Mesendoderm (in vitro differentiated cells): Measurements from ENCODE around the gene NACAD.

ENCODE experiments used
- DNase-seq: peaks from one replicate; pipeline ENCODE4 v3.0.0; 2013
- H2AK5ac ChIP-seq: 2 replicates; pipeline ENCODE4 v1.6.1; 2013; ENCODE audit warnings: low read length, inconsistent platforms
- H2BK120ac ChIP-seq: 2 replicates; pipeline ENCODE4 v1.6.1; 2013; ENCODE audit warnings: low read depth, mild to moderate bottlenecking, low read length, moderate library complexity, mixed read lengths
- H2BK15ac ChIP-seq: replicated peaks from 2 replicates; pipeline ENCODE4 v1.6.1; 2013; ENCODE audit warnings: low read depth, mild to moderate bottlenecking, moderate library complexity
- H2BK5ac ChIP-seq: 2 replicates; pipeline ENCODE4 v1.6.1; 2013; ENCODE audit warnings: low read length, inconsistent platforms
- H3K18ac ChIP-seq: 2 replicates; pipeline ENCODE4 v1.6.1; 2013; ENCODE audit warnings: mild to moderate bottlenecking, low read length, mixed read lengths
- H3K23ac ChIP-seq: one replicate; pipeline ENCODE4 v1.6.1; 2013; ENCODE audit warnings: low read length
- H3K27ac ChIP-seq: 2 replicates; pipeline ENCODE4 v1.5.1; 2013; ENCODE audit warnings: low read depth, mild to moderate bottlenecking, inconsistent platforms, low read length, moderate library complexity
- H3K27me3 ChIP-seq: 2 replicates; pipeline ENCODE4 v1.6.1; 2013; ENCODE audit warnings: low read length, control low read depth, mild to moderate bottlenecking, inconsistent platforms; ENCODE audit not compliant: insufficient read depth, poor library complexity
- H3K36me3 ChIP-seq: 2 replicates; pipeline ENCODE4 v1.6.1; 2013; ENCODE audit warnings: low read length, inconsistent platforms; ENCODE audit not compliant: control insufficient read depth, insufficient read depth
- H3K4ac ChIP-seq: one replicate; pipeline ENCODE4 v1.6.1; 2013; ENCODE audit warnings: low read depth, mild to moderate bottlenecking, low read length, moderate library complexity
- H3K4me1 ChIP-seq: 2 replicates; pipeline ENCODE4 v1.6.1; 2013; ENCODE audit warnings: low read depth, low read length, inconsistent platforms; ENCODE audit not compliant: control insufficient read depth
- H3K4me2 ChIP-seq: 2 replicates; pipeline ENCODE4 v1.6.1; 2013; ENCODE audit warnings: low read length
- H3K4me3 ChIP-seq: 2 replicates; pipeline ENCODE4 v1.5.1; 2013; ENCODE audit warnings: mild to moderate bottlenecking, low read length
- H3K56ac ChIP-seq: one replicate; pipeline ENCODE4 v1.6.1; 2013; ENCODE audit warnings: low read length
- H3K79me1 ChIP-seq: 2 replicates; pipeline ENCODE4 v1.6.1; 2013; ENCODE audit warnings: low read length, inconsistent platforms
- H3K79me2 ChIP-seq: 2 replicates; pipeline ENCODE4 v1.6.1; 2013; ENCODE audit warnings: mild to moderate bottlenecking, low read length; ENCODE audit not compliant: control insufficient read depth, insufficient read depth
- H3K9ac ChIP-seq: 2 replicates; pipeline ENCODE4 v1.6.1; 2013; ENCODE audit warnings: low read length, inconsistent platforms
- H4K5ac ChIP-seq: one replicate; pipeline ENCODE4 v1.6.1; 2013; ENCODE audit warnings: low read length
- H4K8ac ChIP-seq: one replicate; pipeline ENCODE4 v1.6.1; 2013; ENCODE audit warnings: low read depth, mild to moderate bottlenecking, control low read depth, low read length, moderate library complexity
- WGBS: extraction: QIAGEN DNeasy Blood & Tissue Kit; methylation state at CpG from one replicate; pipeline ENCODE4 v1.1.7; 2013; ENCODE audit warnings: low lambda C conversion rate, missing lambda C conversion rate; ENCODE audit not compliant: insufficient coverage; ENCODE audit errors: extremely low coverage; 5-methylcytosine and 5-hydroxymethylcytosine counted together

NACAD gene

GRCh38 chr7:45061352-45061751 lies 27.4 kb downstream of the NACAD start:
- no peak overlapping the region for H3K4me2 ChIP-seq
- H3K4me1 ChIP-seq: no peaks in the 10 kb centered on the region
- H3K79me2 ChIP-seq: no peaks in the 10 kb centered on the region
- H3K4me3 ChIP-seq: no peak overlapping the region
- no peak overlapping the region for H3K4ac ChIP-seq
- peaks cover 1% of the 10 kb centered on the region for H3K36me3 ChIP-seq
- H4K5ac ChIP-seq: no peak overlapping the region
- no peak overlapping the region for H3K56ac ChIP-seq
- no peak overlapping the region for H3K18ac ChIP-seq
- DNase-seq: no peak
- no peak overlapping the region for H2BK120ac ChIP-seq
- H3K9ac ChIP-seq: no peak overlapping the region
- no peak overlapping the region for H4K8ac ChIP-seq
- no peak overlapping the region for H2AK5ac ChIP-seq
- no CpG with 5 or more reads among the region's 2 CpGs for WGBS
- no peak overlapping the region for H2BK15ac ChIP-seq
- no peak overlapping the region for H3K27ac ChIP-seq
- peaks cover 4% of the 10 kb centered on the region for H3K79me1 ChIP-seq
- no peak overlapping the region for H2BK5ac ChIP-seq
- no peaks in the 10 kb centered on the region for H3K27me3 ChIP-seq
- no peak overlapping the region for H3K23ac ChIP-seq

- DNase-seq: no peak
- H4K8ac ChIP-seq: no peak overlapping the region
- H3K18ac ChIP-seq: no peak overlapping the region
- no peak overlapping the region for H2BK5ac ChIP-seq
- H4K5ac ChIP-seq: no peak overlapping the region
- no peaks in the 10 kb centered on the region for H3K4me1 ChIP-seq
- H2AK5ac ChIP-seq: no peak overlapping the region
- H3K36me3 ChIP-seq: peaks cover 1% of the 10 kb centered on the region
- no peak overlapping the region for H2BK120ac ChIP-seq
- no peaks in the 10 kb centered on the region for H3K27me3 ChIP-seq
- H3K4ac ChIP-seq: no peak overlapping the region
- H3K23ac ChIP-seq: no peak overlapping the region
- WGBS: no CpG with 5 or more reads among the region's 3 CpGs
- no peak overlapping the region for H3K4me2 ChIP-seq
- peaks cover 4% of the 10 kb centered on the region for H3K79me1 ChIP-seq
- no peak overlapping the region for H3K4me3 ChIP-seq
- no peaks in the 10 kb centered on the region for H3K79me2 ChIP-seq
- H3K56ac ChIP-seq: no peak overlapping the region
- H2BK15ac ChIP-seq: no peak overlapping the region
- H3K27ac ChIP-seq: no peak overlapping the region
- H3K9ac ChIP-seq: no peak overlapping the region
These were observed 28.5 kb downstream of the NACAD start for GRCh38 chr7:45060295-45060694.

- no CpG with 5 or more reads among the region's 5 CpGs for WGBS
- DNase-seq: no peak
- Histone ChIP-seq H2BK5ac (no peak overlapping the region), H2BK15ac (no peak overlapping the region), H3K4me3 (no peak overlapping the region), H2BK120ac (no peak overlapping the region), H3K27me3 (no peaks in the 10 kb centered on the region), H3K23ac (no peak overlapping the region), H2AK5ac (no peak overlapping the region), H3K4ac (no peak overlapping the region), H4K8ac (no peak overlapping the region), H3K9ac (no peak overlapping the region), H3K27ac (no peak overlapping the region), H3K79me2 (no peaks in the 10 kb centered on the region), H3K56ac (no peak overlapping the region), H4K5ac (no peak overlapping the region), H3K36me3 (no peaks in the 10 kb centered on the region), H3K18ac (no peak overlapping the region), H3K79me1 (peaks cover 16% of the 10 kb centered on the region), H3K4me2 (no peak overlapping the region), H3K4me1 (no peaks in the 10 kb centered on the region)
These were observed 30.9 kb downstream of the NACAD start for GRCh38 chr7:45057878-45058277.

DNA sequence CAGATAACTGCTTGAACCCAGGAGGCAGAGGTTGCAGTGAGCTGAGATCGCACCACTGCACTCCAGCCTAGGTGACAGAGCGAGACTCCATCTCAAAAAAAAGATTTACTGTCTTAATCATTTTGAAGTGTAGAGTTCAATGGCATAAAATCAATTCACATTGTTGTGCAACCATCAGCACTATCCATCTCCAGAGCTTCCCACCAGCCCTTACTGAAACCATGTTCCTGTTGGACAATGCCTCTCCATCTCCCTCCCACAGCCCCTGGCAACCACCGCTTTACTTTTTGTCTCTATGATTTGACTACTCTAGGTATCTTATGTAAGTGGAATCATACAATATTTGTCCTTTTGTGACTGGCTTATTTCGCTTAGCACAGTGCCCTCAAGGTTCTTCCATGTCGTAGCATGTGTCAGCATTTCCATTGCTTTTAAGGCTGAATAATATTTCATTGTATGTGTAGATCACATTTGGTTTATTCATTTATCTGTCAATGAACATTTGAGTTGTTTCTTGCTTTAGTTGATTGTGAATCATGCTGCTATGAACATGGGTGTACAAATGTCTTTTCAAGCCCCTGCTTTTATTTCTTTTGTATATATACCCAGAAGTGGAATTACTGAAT lies 33.1 kb downstream of the NACAD start:
- no CpG with 5 or more reads among the region's 5 CpGs for WGBS

DNA sequence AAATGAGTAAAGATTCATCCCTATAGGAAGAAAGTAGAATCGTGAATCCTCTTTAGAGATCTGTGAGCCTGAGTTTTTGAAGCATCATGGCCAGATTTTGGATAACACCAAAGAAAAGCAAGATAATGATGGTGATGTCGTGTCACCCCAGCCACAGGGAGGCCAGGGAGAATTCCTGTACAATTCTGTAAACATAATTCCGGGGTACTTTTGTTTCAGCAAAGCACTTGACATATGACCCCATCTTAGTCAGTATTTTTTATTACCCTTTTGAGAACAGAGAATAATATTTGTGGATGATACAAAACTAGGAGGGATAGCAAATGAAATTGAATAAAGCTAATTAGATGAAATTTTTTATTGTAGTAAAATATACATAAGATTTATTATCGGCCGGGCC lies 33.8 kb downstream of the NACAD start:
- Histone ChIP-seq H3K18ac (no peak overlapping the region), H3K9ac (no peak overlapping the region), H2BK120ac (no peak overlapping the region), H2AK5ac (no peak overlapping the region), H3K27me3 (no peaks in the 10 kb centered on the region), H3K79me2 (no peaks in the 10 kb centered on the region), H3K56ac (no peak overlapping the region), H4K5ac (no peak overlapping the region), H4K8ac (no peak overlapping the region), H3K4ac (no peak overlapping the region), H3K4me3 (no peak overlapping the region), H3K23ac (no peak overlapping the region), H2BK15ac (no peak overlapping the region), H3K36me3 (no peaks in the 10 kb centered on the region), H3K79me1 (peaks cover 11% of the 10 kb centered on the region), H3K4me1 (peaks cover 6% of the 10 kb centered on the region), H3K4me2 (no peak overlapping the region), H2BK5ac (no peak overlapping the region), H3K27ac (no peak overlapping the region)
- DNase-seq: no peak
- WGBS: no CpG with 5 or more reads among the region's 5 CpGs

More for the DNA sequence above, 33.1 kb downstream of the NACAD start:
- Histone ChIP-seq H3K79me1 (peaks cover 11% of the 10 kb centered on the region), H3K79me2 (no peaks in the 10 kb centered on the region), H2BK15ac (no peak overlapping the region), H3K9ac (no peak overlapping the region), H4K8ac (no peak overlapping the region), H3K27me3 (no peaks in the 10 kb centered on the region), H3K27ac (no peak overlapping the region), H3K4ac (no peak overlapping the region), H2BK120ac (no peak overlapping the region), H3K18ac (no peak overlapping the region), H3K56ac (no peak overlapping the region), H3K36me3 (no peaks in the 10 kb centered on the region), H4K5ac (no peak overlapping the region), H3K4me2 (no peak overlapping the region), H2BK5ac (no peak overlapping the region), H2AK5ac (no peak overlapping the region), H3K4me3 (no peak overlapping the region), H3K4me1 (peaks cover 6% of the 10 kb centered on the region), H3K23ac (no peak overlapping the region)
- no peak for DNase-seq

DNA sequence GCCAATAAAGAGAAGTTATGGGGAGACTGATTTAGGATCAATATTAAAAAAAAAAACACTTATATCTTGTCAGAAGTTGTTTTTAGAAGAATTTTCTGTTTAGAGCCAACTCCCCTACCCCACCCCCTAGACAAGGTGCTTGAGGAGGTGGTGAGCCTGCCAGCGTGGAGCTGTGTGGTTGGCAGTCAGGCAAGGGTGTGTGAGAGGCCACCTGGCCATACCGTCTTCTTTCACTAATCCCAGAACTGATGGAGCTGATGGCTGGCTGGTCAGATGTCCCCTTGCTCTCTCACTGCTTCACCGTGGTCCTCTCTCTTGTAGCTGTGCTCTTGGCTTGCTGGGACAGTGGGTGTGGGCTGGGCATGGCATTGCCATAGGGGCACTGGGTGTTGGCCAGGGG lies 34.3 kb downstream of the NACAD start:
- Histone ChIP-seq H3K36me3 (no peaks in the 10 kb centered on the region), H2BK120ac (no peak overlapping the region), H4K8ac (no peak overlapping the region), H3K18ac (no peak overlapping the region), H4K5ac (no peak overlapping the region), H3K4ac (no peak overlapping the region), H3K27ac (no peak overlapping the region), H2BK5ac (no peak overlapping the region), H2BK15ac (no peak overlapping the region), H3K9ac (no peak overlapping the region), H3K4me2 (no peak overlapping the region), H3K79me2 (no peaks in the 10 kb centered on the region), H3K56ac (no peak overlapping the region), H3K79me1 (peaks cover 11% of the 10 kb centered on the region), H3K23ac (no peak overlapping the region), H2AK5ac (no peak overlapping the region), H3K4me1 (peaks cover 6% of the 10 kb centered on the region), H3K27me3 (no peaks in the 10 kb centered on the region), H3K4me3 (no peak overlapping the region)
- DNase-seq: no peak
- WGBS: no CpG with 5 or more reads among the region's 3 CpGs
